Measurements from ENCODE around the gene ASCC3. TPM values are rescaled to one million over a fixed set of nuclear protein-coding genes. Genes with fewer than 3 reads are reported as not detected.
A peak's percentile ranks its signal among the peaks of the same experiment; 100 is the strongest.

The ASCC3 gene
- total and polyA plus RNA-seq, 2 experiments from 2014 or later: 34.0 to 77.6 TPM

- WGBS (ENCODE audit: low lambda C conversion rate, missing lambda C conversion rate): 96% methylated on average over 4 of the region's 4 CpGs
- Histone ChIP-seq H3K9me2 (replicated peaks; ENCODE audit: insufficient read depth) (no peaks in the 10 kb centered on the region), H3K36me3 (replicated peaks; ENCODE audit: insufficient read depth, low read depth) (no peaks in the 10 kb centered on the region), H4K20me1 (ENCODE audit: insufficient read depth, poor library complexity, severe bottlenecking) (no peaks in the 10 kb centered on the region), H3K4me2 (no peak overlapping the region), H3K4me1 (ENCODE audit: insufficient read depth) (peaks cover 10% of the 10 kb centered on the region), H3K79me2 (peaks cover 27% of the 10 kb centered on the region), H3K9me3 (ENCODE audit: low read depth) (no peaks in the 10 kb centered on the region), H2AFZ (no peak overlapping the region), H3K27ac (no peak overlapping the region), H3K27me3 (no peaks in the 10 kb centered on the region), H3K4me3 (no peak overlapping the region)
- no peak for DNase-seq (ENCODE audit: low spot score)
- TF ChIP-seq EZH2phosphoT487 (IDR thresholded peaks at IDR 0.05; ENCODE audit: low read depth, severe bottlenecking, unreplicated experiment) (no peak), CTCF (IDR thresholded peaks at IDR 0.05; ENCODE audit: poor library complexity) (no peak), EZH2 (IDR thresholded peaks at IDR 0.05; ENCODE audit: borderline replicate concordance) (no peak)
Observed at GRCh38 chr6:100806296-100806695, 74.8 kb downstream of the ASCC3 start.

GRCh38 chr6:100803264-100804045 is 77.7 kb downstream of the ASCC3 start:
- no peak overlapping the region for H2AFZ ChIP-seq
- peaks cover 21% of the 10 kb centered on the region for H3K79me2 ChIP-seq
- peaks cover 12% of the 10 kb centered on the region for H3K4me1 ChIP-seq (ENCODE audit: insufficient read depth)
- no peak for DNase-seq (ENCODE audit: low spot score)
- H3K9me2 ChIP-seq (replicated peaks; ENCODE audit: insufficient read depth): no peaks in the 10 kb centered on the region
- no peaks in the 10 kb centered on the region for H4K20me1 ChIP-seq (ENCODE audit: insufficient read depth, poor library complexity, severe bottlenecking)
- no peak overlapping the region for H3K4me3 ChIP-seq
- H3K36me3 ChIP-seq (replicated peaks; ENCODE audit: insufficient read depth, low read depth): no peaks in the 10 kb centered on the region
- H3K4me2 ChIP-seq: no peak overlapping the region
- no peaks in the 10 kb centered on the region for H3K27me3 ChIP-seq
- H3K9me3 ChIP-seq (ENCODE audit: low read depth): no peaks in the 10 kb centered on the region
- WGBS (ENCODE audit: low lambda C conversion rate, missing lambda C conversion rate): 70% methylated on average over 4 of the region's 4 CpGs
- no peak overlapping the region for H3K27ac ChIP-seq
- TF ChIP-seq CTCF (IDR thresholded peaks at IDR 0.05; ENCODE audit: poor library complexity) (no peak), EZH2 (IDR thresholded peaks at IDR 0.05; ENCODE audit: borderline replicate concordance) (no peak)

- Histone ChIP-seq H3K4me1 (ENCODE audit: insufficient read depth) (peaks cover 12% of the 10 kb centered on the region), H3K4me2 (peak overlapping the region; percentile 4), H3K9me3 (ENCODE audit: low read depth) (no peaks in the 10 kb centered on the region), H2AFZ (no peak overlapping the region), H4K20me1 (ENCODE audit: insufficient read depth, poor library complexity, severe bottlenecking) (no peaks in the 10 kb centered on the region), H3K27me3 (no peaks in the 10 kb centered on the region), H3K9me2 (replicated peaks; ENCODE audit: insufficient read depth) (no peaks in the 10 kb centered on the region), H3K27ac (no peak overlapping the region), H3K4me3 (no peak overlapping the region), H3K79me2 (peaks cover 12% of the 10 kb centered on the region), H3K36me3 (replicated peaks; ENCODE audit: insufficient read depth, low read depth) (no peaks in the 10 kb centered on the region)
- no peak for TF ChIP-seq EZH2 (IDR thresholded peaks at IDR 0.05; ENCODE audit: borderline replicate concordance)
- TF ChIP-seq EZH2phosphoT487 (IDR thresholded peaks at IDR 0.05; ENCODE audit: low read depth, severe bottlenecking, unreplicated experiment): no peak
- no peak for TF ChIP-seq CTCF (IDR thresholded peaks at IDR 0.05; ENCODE audit: poor library complexity)
- DNase-seq (ENCODE audit: low spot score): no peak
- 75% methylated on average over 1 of the region's 1 CpG for WGBS (ENCODE audit: low lambda C conversion rate, missing lambda C conversion rate)
Observed at GRCh38 chr6:100801036-100801435, 80.1 kb downstream of the ASCC3 start.

Data from hepatocyte (in vitro differentiated cells).